Activated B cell treated with CpG ODN at 0.5 μM for 24 hours (primary cell): ENCODE results near the gene USH1G. TPM values are rescaled to one million over a fixed set of nuclear protein-coding genes. Genes with fewer than 3 reads are reported as not detected.

Experiments
- ATAC-seq: fragments of 200-7000 bp; cut with Tn5 transposase; one replicate; pipeline ENCODE4 v1.10.0; 2021; ENCODE audit warnings: low read depth, mild to moderate bottlenecking, moderate library complexity
- CTCF ChIA-PET: fragments of 350-600 bp; sonication (Branson Sonifier 250); formaldehyde crosslinking; loops from one replicate; lab custom pipeline; 2021; ENCODE audit warnings: antibody characterized with exemption; lab: Charles Lee
- POLR2A ChIA-PET: fragments of 350-600 bp; sonication (Branson Sonifier 250); formaldehyde crosslinking; loops from one replicate; lab custom pipeline; 2021; ENCODE audit warnings: antibody characterized with exemption; lab: Charles Lee
- DNase-seq: peaks from one replicate; pipeline ENCODE4 v3.0.0; 2022
- H3K27ac Mint-ChIP-seq: one replicate; pipeline ENCODE4 v1.8.0; 2020; ENCODE audit warnings: mixed read lengths
- H3K27me3 Mint-ChIP-seq: one replicate; pipeline ENCODE4 v1.8.0; 2021; ENCODE audit warnings: mixed read lengths
- H3K36me3 Mint-ChIP-seq: one replicate; pipeline ENCODE4 v1.8.0; 2021; ENCODE audit warnings: low read depth, mixed read lengths
- H3K4me1 Mint-ChIP-seq: one replicate; pipeline ENCODE4 v1.8.0; 2021; ENCODE audit warnings: mixed read lengths
- H3K4me3 Mint-ChIP-seq: one replicate; pipeline ENCODE4 v1.8.0; 2020; ENCODE audit warnings: mild to moderate bottlenecking, mixed read lengths
- H3K9me3 Mint-ChIP-seq: one replicate; pipeline ENCODE4 v1.8.0; 2020; ENCODE audit warnings: mixed read lengths
- CTCF ChIP-seq: fragments of 200-600 bp; IDR thresholded peaks from one replicate; pipeline ENCODE4 v1.8.0; 2022; ENCODE audit warnings: antibody characterized with exemption, mild to moderate bottlenecking
- intact Hi-C: fragments of 100-400 bp; cut with micrococcal nuclease; formaldehyde crosslinking; loops from one replicate; pipeline ENCODE4 v1.15.1; 2024
- total RNA-seq: library from RNA; stranded (reverse); gene quantifications from 2 replicates; pipeline ENCODE4 v1.2.3, GENCODE V29; 2022

The USH1G gene
- total RNA-seq, 1 donor from 2014 or later = not detected

GRCh38 chr17:74874615-74875037 lies 48.4 kb downstream of the USH1G start:
- ATAC-seq (no peak), DNase-seq (no peak)
- ChIA-PET CTCF (no interaction called here), POLR2A (interaction anchor here (1.2 kb wide), 1 partner anchor 138 kb away, joined by 3 read pairs; the partner anchor contains the start of gene MRPL58)
- Mint-ChIP-seq H3K27me3 (peaks cover under 1% of the 10 kb centered on the region), H3K4me1 (peaks cover 22% of the 10 kb centered on the region), H3K9me3 (no peaks in the 10 kb centered on the region), H3K4me3 (no peak overlapping the region), H3K27ac (no peak overlapping the region), H3K36me3 (no peaks in the 10 kb centered on the region)
- intact Hi-C loops = loop anchor here (5.0 kb wide), 1 partner anchor 662 kb away; the partner anchor contains the start of gene TTYH2
- no peak for TF ChIP-seq CTCF

- H3K36me3 Mint-ChIP-seq = no peaks in the 10 kb centered on the region
- peak overlapping the region; percentile 94 for H3K27ac Mint-ChIP-seq
- intact Hi-C loops = loop anchor here (1.0 to 5.0 kb wide), 6 partner anchors 126 to 662 kb away; partner anchors contain the start of genes ATP5PD, KCTD2, LLGL2 and NHERF1
- DNase-seq (no peak), ATAC-seq (no peak)
- TF ChIP-seq CTCF = no peak
- H3K4me3 Mint-ChIP-seq = peak overlapping the region; percentile 94
- ChIA-PET POLR2A (interaction anchor here (0.6 to 2.1 kb wide), 16 partner anchors 12 to 415 kb away, joined by 3 to 28 read pairs (median 7); partner anchors contain the start of genes KCTD2, MIF4GD, MRPL58 and NAT9), CTCF (interaction anchor here (1.0 to 1.6 kb wide), 2 partner anchors 9 to 103 kb away, joined by 4 to 5 read pairs; no protein-coding TSS in a partner anchor)
- peaks cover 22% of the 10 kb centered on the region for H3K4me1 Mint-ChIP-seq
- no peaks in the 10 kb centered on the region for H3K9me3 Mint-ChIP-seq
- no peaks in the 10 kb centered on the region for H3K27me3 Mint-ChIP-seq
These were observed 49.0 kb downstream of the USH1G start for GRCh38 chr17:74873874-74874614.

- ChIA-PET CTCF (interaction anchor here (0.9 to 2.1 kb wide), 7 partner anchors 8 to 216 kb away, joined by 3 to 8 read pairs (median 4); no protein-coding TSS in a partner anchor), POLR2A (interaction anchor here (0.6 to 2.1 kb wide), 27 partner anchors 11 to 1638 kb away, joined by 3 to 28 read pairs (median 5); partner anchors contain the start of genes KCTD2, MIF4GD, MRPL58 and NAT9)
- Mint-ChIP-seq H3K4me1 (peaks cover 22% of the 10 kb centered on the region), H3K27ac (peak overlapping the region; percentile 94), H3K9me3 (no peaks in the 10 kb centered on the region), H3K36me3 (no peaks in the 10 kb centered on the region), H3K27me3 (no peaks in the 10 kb centered on the region), H3K4me3 (peak overlapping the region; percentile 94)
- ATAC-seq (peak; percentile 93), DNase-seq (peak; percentile 94)
- no peak for TF ChIP-seq CTCF
- intact Hi-C loops = loop anchor here (1.0 to 5.0 kb wide), 6 partner anchors 125 to 661 kb away; partner anchors contain the start of genes ATP5PD, KCTD2, LLGL2 and NHERF1
These were observed 49.8 kb downstream of the USH1G start for GRCh38 chr17:74873037-74873873.

GRCh38 chr17:74872313-74873036 lies 50.6 kb downstream of the USH1G start, which contains the start of gene FDXR:
Gene FDXR (minus strand): TSS chr17:74872994. CDS start chr17:74872944, 50 bp downstream.
- peaks cover 22% of the 10 kb centered on the region for H3K4me1 Mint-ChIP-seq
- POLR2A ChIA-PET = interaction anchor here (0.7 to 2.1 kb wide), 22 partner anchors 10 to 1033 kb away, joined by 3 to 28 read pairs (median 5); partner anchors contain the start of genes KCTD2, MRPL58, NAT9 and NT5C
- no peaks in the 10 kb centered on the region for H3K9me3 Mint-ChIP-seq
- H3K4me3 Mint-ChIP-seq = peak within 1 kb of the TSS; percentile 94
- TF ChIP-seq CTCF = no peak
- intact Hi-C loops = loop anchor here (1.0 to 5.0 kb wide), 6 partner anchors 124 to 660 kb away; partner anchors contain the start of genes ATP5PD, KCTD2, LLGL2 and NHERF1
- H3K36me3 Mint-ChIP-seq = no peaks in the 10 kb centered on the region
- H3K27ac Mint-ChIP-seq = peak within 1 kb of the TSS; percentile 94
- CTCF ChIA-PET = interaction anchor here (0.9 to 2.1 kb wide), 7 partner anchors 7 to 215 kb away, joined by 3 to 8 read pairs (median 4); no protein-coding TSS in a partner anchor
- no peaks in the 10 kb centered on the region for H3K27me3 Mint-ChIP-seq
- peak; percentile 0 for ATAC-seq
- no peak for DNase-seq
